Astrocyte (in vitro differentiated cells and primary cell): Measurements from ENCODE around the gene PRKG1. TPM values are rescaled to one million over a fixed set of nuclear protein-coding genes. Genes with fewer than 3 reads are reported as not detected.
"Not testable (repeated sequence)": the region's sequence is repeated elsewhere in the genome, so short reads cannot be mapped to it uniquely, and the experiment has no call there.

Source experiments
- DNase-seq: peaks from one replicate; pipeline ENCODE4 v3.0.0-alpha.2; 2010; ENCODE audit warnings: low read depth
- FAIRE-seq: peaks from 2 replicates; lab custom pipeline; 2011; peaks lifted over from hg19 to GRCh38; lab: Jason Lieb, UNC
- H2AFZ ChIP-seq: 2 replicates; pipeline ENCODE4 v1.6.0; 2012; ENCODE audit warnings: low read depth, low read length, inconsistent platforms
- H3K27ac ChIP-seq: 2 replicates; pipeline ENCODE4 v1.5.1; 2011; ENCODE audit warnings: low read depth, low read length, inconsistent platforms
- H3K27me3 ChIP-seq: 2 replicates; pipeline ENCODE4 v1.6.0; 2011; ENCODE audit warnings: low read length, inconsistent platforms; ENCODE audit not compliant: insufficient read depth
- H3K36me3 ChIP-seq: 2 replicates; pipeline ENCODE4 v1.5.1; 2011; ENCODE audit warnings: low read length, inconsistent platforms; ENCODE audit not compliant: insufficient read depth
- H3K4me1 ChIP-seq: 2 replicates; pipeline ENCODE4 v1.5.1; 2011; ENCODE audit warnings: low read length, inconsistent platforms; ENCODE audit not compliant: insufficient read depth
- H3K4me2 ChIP-seq: 2 replicates; pipeline ENCODE4 v1.6.0; 2012; ENCODE audit warnings: low read length, inconsistent platforms
- H3K4me3 ChIP-seq: 2 replicates; pipeline ENCODE4 v1.5.1; 2011; ENCODE audit warnings: low read depth, mild to moderate bottlenecking, low read length, inconsistent platforms; ENCODE audit not compliant: insufficient read depth
- H3K79me2 ChIP-seq: 2 replicates; pipeline ENCODE4 v1.6.0; 2012; ENCODE audit warnings: mild to moderate bottlenecking, low read length, inconsistent platforms; ENCODE audit not compliant: insufficient read depth
- H3K9ac ChIP-seq: 2 replicates; pipeline ENCODE4 v1.6.0; 2012; ENCODE audit warnings: mild to moderate bottlenecking, low read length, inconsistent platforms
- H3K9me3 ChIP-seq: 2 replicates; pipeline ENCODE4 v1.5.1; 2012; ENCODE audit warnings: low read depth, mild to moderate bottlenecking, low read length, inconsistent platforms; ENCODE audit not compliant: insufficient read depth
- H4K20me1 ChIP-seq: 2 replicates; pipeline ENCODE4 v1.6.0; 2012; ENCODE audit warnings: low read length, inconsistent platforms; ENCODE audit not compliant: insufficient read depth
- H3K27ac Mint-ChIP-seq: one replicate; pipeline ENCODE4 v1.8.0; 2021; ENCODE audit warnings: mild to moderate bottlenecking, mixed read lengths; ENCODE audit not compliant: unreplicated experiment
- H3K27me3 Mint-ChIP-seq: one replicate; pipeline ENCODE4 v1.8.0; 2021; ENCODE audit warnings: low read depth, mixed read lengths; ENCODE audit not compliant: unreplicated experiment
- H3K36me3 Mint-ChIP-seq: one replicate; pipeline ENCODE4 v1.8.0; 2021; ENCODE audit warnings: low read depth, mixed read lengths; ENCODE audit not compliant: unreplicated experiment
- H3K4me1 Mint-ChIP-seq: one replicate; pipeline ENCODE4 v1.8.0; 2021; ENCODE audit warnings: low read depth, mixed read lengths; ENCODE audit not compliant: unreplicated experiment
- H3K4me3 Mint-ChIP-seq: one replicate; pipeline ENCODE4 v1.8.0; 2021; ENCODE audit warnings: mild to moderate bottlenecking, moderate library complexity, mixed read lengths; ENCODE audit not compliant: unreplicated experiment
- H3K9me3 Mint-ChIP-seq: one replicate; pipeline ENCODE4 v1.8.0; 2021; ENCODE audit warnings: mild to moderate bottlenecking, mixed read lengths; ENCODE audit not compliant: unreplicated experiment
- CTCF ChIP-seq: IDR thresholded peaks from 2 replicates; pipeline ENCODE4 v1.5.1; 2011; ENCODE audit warnings: low read depth, mild to moderate bottlenecking, inconsistent platforms, low read length, moderate library complexity; ENCODE audit not compliant: insufficient read depth
- EZH2 ChIP-seq: IDR thresholded peaks from 2 replicates; pipeline ENCODE4 v1.6.1; 2012; ENCODE audit warnings: mild to moderate bottlenecking, low read length, inconsistent platforms; ENCODE audit not compliant: insufficient read depth
- total RNA-seq: library from RNA; stranded (reverse); gene quantifications from 2 replicates; pipeline ENCODE4 v1.2.1, GENCODE V29; 2021

PRKG1 gene
- total RNA-seq, 1 donor from 2014 or later: 3.1 TPM

- no peaks in the 10 kb centered on the region for H3K36me3 Mint-ChIP-seq
Measured at GRCh38 chr10:51569467-51569866, 495.2 kb downstream of the PRKG1 start.

GRCh38 chr10:51574248-51575048 is 500.2 kb downstream of the PRKG1 start:
- H3K4me1 ChIP-seq: no peaks in the 10 kb centered on the region
- no peaks in the 10 kb centered on the region for H4K20me1 ChIP-seq
- H3K36me3 ChIP-seq: no peaks in the 10 kb centered on the region
- no peak overlapping the region for H3K9ac ChIP-seq
- H3K27ac Mint-ChIP-seq: no peak overlapping the region
- DNase-seq: no peak
- no peaks in the 10 kb centered on the region for H3K9me3 Mint-ChIP-seq
- H2AFZ ChIP-seq: no peak overlapping the region
- no peaks in the 10 kb centered on the region for H3K79me2 ChIP-seq
- H3K27ac ChIP-seq: no peak overlapping the region
- H3K36me3 Mint-ChIP-seq: no peaks in the 10 kb centered on the region
- no peak overlapping the region for H3K4me3 ChIP-seq
- FAIRE-seq: no peak
- H3K4me3 Mint-ChIP-seq: no peak overlapping the region
- H3K4me2 ChIP-seq: no peak overlapping the region
- no peaks in the 10 kb centered on the region for H3K9me3 ChIP-seq
- H3K27me3 ChIP-seq: no peaks in the 10 kb centered on the region
- no peaks in the 10 kb centered on the region for H3K27me3 Mint-ChIP-seq
- TF ChIP-seq EZH2: no peak
- no peak for TF ChIP-seq CTCF
- no peaks in the 10 kb centered on the region for H3K4me1 Mint-ChIP-seq

More at GRCh38 chr10:51569467-51569866, 495.2 kb downstream of the PRKG1 start:
- no peaks in the 10 kb centered on the region for H4K20me1 ChIP-seq
- DNase-seq (no peak), FAIRE-seq (no peak)
- H3K4me3 Mint-ChIP-seq: no peak overlapping the region
- TF ChIP-seq CTCF (no peak), EZH2 (no peak)
- H3K9me3 ChIP-seq: no peaks in the 10 kb centered on the region
- H3K27me3 Mint-ChIP-seq: no peaks in the 10 kb centered on the region
- no peak overlapping the region for H3K4me3 ChIP-seq
- no peak overlapping the region for H3K4me2 ChIP-seq
- H3K4me1 Mint-ChIP-seq: no peaks in the 10 kb centered on the region
- H3K9me3 Mint-ChIP-seq: no peaks in the 10 kb centered on the region
- H3K27ac Mint-ChIP-seq: no peak overlapping the region
- H3K9ac ChIP-seq: no peak overlapping the region
- no peaks in the 10 kb centered on the region for H3K27me3 ChIP-seq
- H3K79me2 ChIP-seq: no peaks in the 10 kb centered on the region
- H3K4me1 ChIP-seq: no peaks in the 10 kb centered on the region
- no peaks in the 10 kb centered on the region for H3K36me3 ChIP-seq
- no peak overlapping the region for H3K27ac ChIP-seq
- no peak overlapping the region for H2AFZ ChIP-seq

- not testable (repeated sequence) for H3K9ac ChIP-seq, H3K36me3 ChIP-seq, H3K79me2 ChIP-seq, H3K27me3 ChIP-seq, H3K27me3 Mint-ChIP-seq, H3K27ac Mint-ChIP-seq, DNase-seq, H3K4me3 ChIP-seq, H3K4me1 ChIP-seq, H3K4me1 Mint-ChIP-seq, H3K27ac ChIP-seq, H2AFZ ChIP-seq, H4K20me1 ChIP-seq, H3K4me2 ChIP-seq, FAIRE-seq, H3K9me3 ChIP-seq, H3K4me3 Mint-ChIP-seq, H3K9me3 Mint-ChIP-seq, H3K36me3 Mint-ChIP-seq
Measured at GRCh38 chr10:51581196-51581595, 506.9 kb downstream of the PRKG1 start.
